Measurements from ENCODE around the gene CREB5. TPM values are rescaled to one million over a fixed set of nuclear protein-coding genes. Genes with fewer than 3 reads are reported as not detected.

Gene CREB5
- total and polyA plus RNA-seq, 9 donors: 0.71 to 15.0 (median 2.7) TPM

GRCh38 chr7:28481091-28481926 lies 69.0 kb downstream of the CREB5 start:
- DNase-seq: no peak
- Histone ChIP-seq H3K4me3 (no peak overlapping the region), H3K36me3 (no peaks in the 10 kb centered on the region), H3K4me1 (ENCODE audit: insufficient read depth) (no peaks in the 10 kb centered on the region), H3K27ac (no peak overlapping the region), H3K27me3 (no peaks in the 10 kb centered on the region), H3K9me3 (no peaks in the 10 kb centered on the region)
- TF ChIP-seq, protein P1, sequence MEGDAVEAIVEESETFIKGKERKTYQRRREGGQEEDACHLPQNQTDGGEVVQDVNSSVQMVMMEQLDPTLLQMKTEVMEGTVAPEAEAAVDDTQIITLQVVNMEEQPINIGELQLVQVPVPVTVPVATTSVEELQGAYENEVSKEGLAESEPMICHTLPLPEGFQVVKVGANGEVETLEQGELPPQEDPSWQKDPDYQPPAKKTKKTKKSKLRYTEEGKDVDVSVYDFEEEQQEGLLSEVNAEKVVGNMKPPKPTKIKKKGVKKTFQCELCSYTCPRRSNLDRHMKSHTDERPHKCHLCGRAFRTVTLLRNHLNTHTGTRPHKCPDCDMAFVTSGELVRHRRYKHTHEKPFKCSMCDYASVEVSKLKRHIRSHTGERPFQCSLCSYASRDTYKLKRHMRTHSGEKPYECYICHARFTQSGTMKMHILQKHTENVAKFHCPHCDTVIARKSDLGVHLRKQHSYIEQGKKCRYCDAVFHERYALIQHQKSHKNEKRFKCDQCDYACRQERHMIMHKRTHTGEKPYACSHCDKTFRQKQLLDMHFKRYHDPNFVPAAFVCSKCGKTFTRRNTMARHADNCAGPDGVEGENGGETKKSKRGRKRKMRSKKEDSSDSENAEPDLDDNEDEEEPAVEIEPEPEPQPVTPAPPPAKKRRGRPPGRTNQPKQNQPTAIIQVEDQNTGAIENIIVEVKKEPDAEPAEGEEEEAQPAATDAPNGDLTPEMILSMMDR (IDR thresholded peaks at IDR 0.05): no peak
- no peak for TF ChIP-seq EP300 (IDR thresholded peaks at IDR 0.05)
- no peak for TF ChIP-seq POLR2A (IDR thresholded peaks at IDR 0.05)
- 82 to 84% (median 82%) methylated on average over 9 of the region's 9 CpGs for WGBS, 3 donors
- intact Hi-C loops (cut with DNase I): no loop called here

DNA sequence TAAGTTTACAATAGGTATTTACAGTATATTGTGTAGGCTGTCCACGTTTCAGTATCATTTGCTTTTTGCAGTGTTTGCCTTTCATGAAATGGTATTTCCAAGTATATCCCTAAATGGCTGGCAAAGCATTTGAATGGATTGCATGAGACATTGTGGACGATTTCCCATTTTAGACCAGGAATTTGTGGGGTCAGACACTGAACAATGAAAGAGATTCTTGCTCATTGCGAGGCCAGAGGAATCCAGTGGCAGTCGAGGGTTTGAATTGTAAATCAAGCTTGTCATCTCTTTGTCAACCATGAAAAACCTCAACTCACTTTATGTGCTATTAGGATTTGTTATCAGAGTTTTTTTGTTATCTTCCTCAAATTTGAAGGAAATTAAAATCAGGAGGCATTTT lies 70.8 kb downstream of the CREB5 start:
- Histone ChIP-seq H3K4me1 (ENCODE audit: insufficient read depth) (no peaks in the 10 kb centered on the region), H3K9me3 (no peaks in the 10 kb centered on the region), H3K27me3 (no peaks in the 10 kb centered on the region), H3K4me3 (no peak overlapping the region), H3K27ac (no peak overlapping the region), H3K36me3 (no peaks in the 10 kb centered on the region)
- no peak for DNase-seq
- TF ChIP-seq POLR2A (IDR thresholded peaks at IDR 0.05) (no peak), EP300 (IDR thresholded peaks at IDR 0.05) (no peak)
- TF ChIP-seq, protein P1 (IDR thresholded peaks at IDR 0.05): no peak
- intact Hi-C loops (cut with DNase I): no loop called here
- WGBS, 3 donors: 60 to 72% (median 66%) methylated on average over 4 of the region's 4 CpGs

DNA sequence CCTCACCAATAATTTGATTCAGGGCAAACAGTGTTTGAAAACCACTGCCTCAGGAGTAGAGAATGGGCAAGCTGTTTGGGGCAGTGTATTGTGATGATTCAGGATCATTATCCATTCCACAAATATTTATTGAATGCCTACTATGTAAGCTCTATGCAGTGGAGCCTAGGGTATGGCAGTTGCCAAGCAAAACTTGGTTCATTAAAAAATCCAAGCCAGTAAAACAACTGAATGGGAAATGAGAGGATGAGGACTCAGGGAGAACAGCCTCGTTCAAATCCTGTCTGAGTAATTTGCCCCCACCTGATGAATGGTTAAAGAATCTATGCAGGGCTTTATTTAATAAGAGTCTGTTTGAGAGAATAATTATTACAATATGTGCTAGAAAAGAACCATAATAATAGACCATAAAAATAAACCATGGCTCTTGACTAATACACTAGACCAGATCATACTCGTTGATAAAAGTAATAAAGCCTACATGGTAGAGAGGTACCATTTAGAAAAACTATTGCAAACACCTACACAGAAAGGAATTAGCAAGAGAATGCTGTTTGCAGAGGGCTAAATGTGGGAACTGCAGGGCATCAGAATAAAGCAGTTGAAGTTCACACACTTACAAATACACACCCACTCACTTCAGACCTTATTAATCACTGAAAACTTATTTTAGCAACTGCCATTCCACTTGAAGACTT lies 71.7 kb downstream of the CREB5 start:
- no peak for DNase-seq
- Histone ChIP-seq H3K36me3 (no peaks in the 10 kb centered on the region), H3K27ac (no peak overlapping the region), H3K4me3 (no peak overlapping the region), H3K27me3 (no peaks in the 10 kb centered on the region), H3K9me3 (no peaks in the 10 kb centered on the region), H3K4me1 (ENCODE audit: insufficient read depth) (no peaks in the 10 kb centered on the region)
- TF ChIP-seq EP300 (IDR thresholded peaks at IDR 0.05) (no peak), POLR2A (IDR thresholded peaks at IDR 0.05) (no peak)
- TF ChIP-seq, protein P1 (IDR thresholded peaks at IDR 0.05): no peak
- intact Hi-C loops (cut with DNase I): no loop called here
- WGBS, 3 donors: 65 to 74% (median 71%) methylated on average over 2 of the region's 2 CpGs

DNA sequence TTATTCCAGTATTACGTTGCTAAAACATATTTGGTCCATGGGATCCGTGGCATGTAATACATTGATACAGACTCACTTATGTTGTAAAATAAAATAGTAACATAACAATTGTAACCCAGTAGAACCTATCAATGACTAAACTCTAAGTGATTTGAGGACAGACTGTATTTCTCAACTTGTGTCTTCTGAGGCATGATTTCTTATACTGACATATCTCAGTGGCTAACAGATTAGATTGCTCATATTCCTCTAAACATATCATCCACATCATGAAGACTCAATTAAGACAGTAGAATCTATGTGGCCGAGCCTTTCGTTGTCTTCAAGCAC lies 72.3 kb downstream of the CREB5 start:
- Histone ChIP-seq H3K27ac (no peak overlapping the region), H3K9me3 (no peaks in the 10 kb centered on the region), H3K4me1 (ENCODE audit: insufficient read depth) (no peaks in the 10 kb centered on the region), H3K27me3 (no peaks in the 10 kb centered on the region), H3K36me3 (no peaks in the 10 kb centered on the region), H3K4me3 (no peak overlapping the region)
- TF ChIP-seq POLR2A (IDR thresholded peaks at IDR 0.05): no peak
- TF ChIP-seq EP300 (IDR thresholded peaks at IDR 0.05): no peak
- TF ChIP-seq, protein P1 (IDR thresholded peaks at IDR 0.05): no peak
- no peak for DNase-seq
- intact Hi-C loops (cut with DNase I): no loop called here
- 88 to 92% (median 89%) methylated on average over 4 of the region's 4 CpGs for WGBS, 3 donors

Measured in ovary (tissue), 9 donors.